K562 (cell line): ENCODE data around the gene PRDX3. TPM values are rescaled to one million over a fixed set of nuclear protein-coding genes. Genes with fewer than 3 reads are reported as not detected.

Experiments used
- C11orf30 ChIP-seq: fragments of 450-650 bp; IDR thresholded peaks from 2 replicates; pipeline ENCODE4 v1.6.1; 2016; ENCODE audit warnings: low read depth, mild to moderate bottlenecking
- CREM ChIP-seq: IDR thresholded peaks from 2 replicates; pipeline ENCODE4 v1.6.1; 2014; ENCODE audit warnings: antibody characterized with exemption, low read depth
- CTBP1 ChIP-seq: fragments of 450-650 bp; IDR thresholded peaks from 2 replicates; pipeline ENCODE4 v1.6.1; 2016; ENCODE audit warnings: borderline replicate concordance
- HNRNPUL1 ChIP-seq: fragments of 200-400 bp; formaldehyde crosslinking; IDR thresholded peaks from 2 replicates; pipeline ENCODE4 v1.6.1; 2017; ENCODE audit warnings: low read length
- NBN ChIP-seq: fragments of 450-650 bp; IDR thresholded peaks from 2 replicates; pipeline ENCODE4 v1.6.1; 2016; ENCODE audit warnings: low read depth, mild to moderate bottlenecking
- PHF8 ChIP-seq: fragments of 200-600 bp; sonication (generic); IDR thresholded peaks from 2 replicates; pipeline ENCODE4 v1.6.1; 2012; ENCODE audit warnings: mixed run types, mild to moderate bottlenecking, inconsistent platforms, low read length, moderate library complexity, borderline replicate concordance
- POLR2H ChIP-seq: IDR thresholded peaks from 2 replicates; pipeline ENCODE4 v1.6.1; 2016; ENCODE audit warnings: missing genetic modification characterization, low read depth, mild to moderate bottlenecking, control low read depth, missing compliant biosample characterization, moderate library complexity
- RFX1 ChIP-seq: fragments of 450-650 bp; IDR thresholded peaks from 2 replicates; pipeline ENCODE4 v1.6.1; 2016; ENCODE audit warnings: mild to moderate bottlenecking, moderate library complexity
- STAT6 ChIP-seq: sonication (generic); formaldehyde crosslinking; IDR thresholded peaks from 2 replicates; pipeline ENCODE4 v1.8.1; 2023; ENCODE audit warnings: mild to moderate bottlenecking, missing genetic modification reagents
- ZNF449 ChIP-seq: fragments of 250-450 bp; sonication (Bioruptor Pico); IDR thresholded peaks from 2 replicates; pipeline ENCODE4 v1.8.0; 2022; ENCODE audit warnings: moderate library complexity, mild to moderate bottlenecking, inconsistent platforms
- ZNF583 ChIP-seq: fragments of 250-450 bp; sonication (Bioruptor Pico); IDR thresholded peaks from 2 replicates; pipeline ENCODE4 v1.4.0; 2020
- polyA plus RNA-seq, 8 experiments: library from polyadenylated mRNA; depleted of rRNA in 4 of 8; stranded (reverse) in 5 of 8; unstranded in 3 of 8; fragments of >200 nt; fragmentation: Nextera tagmentation in 2 of 8; fragmentation: Illumina TruSeq in 1 of 8; extraction: Ambion mirVana in 2 of 8; extraction: Trizol in 1 of 8; gene quantifications; 2 replicates each; pipeline versions ENCODE4 v1.2.1 to v1.2.3, GENCODE V29; 2011 to 2014; ENCODE audit warnings: inconsistent platforms in 1 of 8, missing spikeins in 1 of 8
- total RNA-seq, 7 experiments: library from RNA; depleted of rRNA in 6 of 7; stranded (reverse); fragments of >200 nt in 6 of 7; fragmentation: Illumina TruSeq in 2 of 7; extraction: Trizol in 2 of 7; gene quantifications; 2 replicates each; pipeline versions ENCODE4 v1.2.1 to v1.2.3, GENCODE V29; 2011 to 2021; ENCODE audit warnings: low replicate concordance in 1 of 7
- TF ChIP-seq, protein P1 (sequence below): sonication (generic); formaldehyde crosslinking; IDR thresholded peaks from 2 replicates; pipeline ENCODE4 v1.5.0; 2020; ENCODE audit warnings: missing genetic modification reagents
- TF ChIP-seq, protein P2 (sequence below): fragments of 450-650 bp; IDR thresholded peaks from 2 replicates; pipeline ENCODE4 v1.6.1; 2017; ENCODE audit warnings: antibody characterized with exemption, mild to moderate bottlenecking
- TF ChIP-seq, protein P3 (sequence below): fragments of 250-450 bp; sonication (Bioruptor Pico); IDR thresholded peaks from 2 replicates; pipeline ENCODE4 v1.9.0; 2021; ENCODE audit warnings: mild to moderate bottlenecking, inconsistent platforms

The PRDX3 gene
- total and polyA plus RNA-seq, 9 of the 15 experiments (the other 6 are each of a cell fraction or from before 2014, with no cell fraction given) = 122 to 994 (median 173) TPM

GRCh38 chr10:119165171-119166117 is 13.2 kb downstream of the PRDX3 start, which contains the start of gene SFXN4 (continued):
- no peak for TF ChIP-seq ZNF449 (CRISPR knock-in tag)
- no peak for TF ChIP-seq RFX1
- TF ChIP-seq, protein P1, sequence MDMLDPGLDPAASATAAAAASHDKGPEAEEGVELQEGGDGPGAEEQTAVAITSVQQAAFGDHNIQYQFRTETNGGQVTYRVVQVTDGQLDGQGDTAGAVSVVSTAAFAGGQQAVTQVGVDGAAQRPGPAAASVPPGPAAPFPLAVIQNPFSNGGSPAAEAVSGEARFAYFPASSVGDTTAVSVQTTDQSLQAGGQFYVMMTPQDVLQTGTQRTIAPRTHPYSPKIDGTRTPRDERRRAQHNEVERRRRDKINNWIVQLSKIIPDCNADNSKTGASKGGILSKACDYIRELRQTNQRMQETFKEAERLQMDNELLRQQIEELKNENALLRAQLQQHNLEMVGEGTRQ (CRISPR knock-in tag) = peak; percentile 84
- TF ChIP-seq POLR2H (tag) = peak; percentile 44; the same call in 1 of the 2 replicates
- no peak for TF ChIP-seq ZNF583
- peak; percentile 48; the same call in 1 of the 2 replicates for TF ChIP-seq CREM
- TF ChIP-seq, protein P2, sequence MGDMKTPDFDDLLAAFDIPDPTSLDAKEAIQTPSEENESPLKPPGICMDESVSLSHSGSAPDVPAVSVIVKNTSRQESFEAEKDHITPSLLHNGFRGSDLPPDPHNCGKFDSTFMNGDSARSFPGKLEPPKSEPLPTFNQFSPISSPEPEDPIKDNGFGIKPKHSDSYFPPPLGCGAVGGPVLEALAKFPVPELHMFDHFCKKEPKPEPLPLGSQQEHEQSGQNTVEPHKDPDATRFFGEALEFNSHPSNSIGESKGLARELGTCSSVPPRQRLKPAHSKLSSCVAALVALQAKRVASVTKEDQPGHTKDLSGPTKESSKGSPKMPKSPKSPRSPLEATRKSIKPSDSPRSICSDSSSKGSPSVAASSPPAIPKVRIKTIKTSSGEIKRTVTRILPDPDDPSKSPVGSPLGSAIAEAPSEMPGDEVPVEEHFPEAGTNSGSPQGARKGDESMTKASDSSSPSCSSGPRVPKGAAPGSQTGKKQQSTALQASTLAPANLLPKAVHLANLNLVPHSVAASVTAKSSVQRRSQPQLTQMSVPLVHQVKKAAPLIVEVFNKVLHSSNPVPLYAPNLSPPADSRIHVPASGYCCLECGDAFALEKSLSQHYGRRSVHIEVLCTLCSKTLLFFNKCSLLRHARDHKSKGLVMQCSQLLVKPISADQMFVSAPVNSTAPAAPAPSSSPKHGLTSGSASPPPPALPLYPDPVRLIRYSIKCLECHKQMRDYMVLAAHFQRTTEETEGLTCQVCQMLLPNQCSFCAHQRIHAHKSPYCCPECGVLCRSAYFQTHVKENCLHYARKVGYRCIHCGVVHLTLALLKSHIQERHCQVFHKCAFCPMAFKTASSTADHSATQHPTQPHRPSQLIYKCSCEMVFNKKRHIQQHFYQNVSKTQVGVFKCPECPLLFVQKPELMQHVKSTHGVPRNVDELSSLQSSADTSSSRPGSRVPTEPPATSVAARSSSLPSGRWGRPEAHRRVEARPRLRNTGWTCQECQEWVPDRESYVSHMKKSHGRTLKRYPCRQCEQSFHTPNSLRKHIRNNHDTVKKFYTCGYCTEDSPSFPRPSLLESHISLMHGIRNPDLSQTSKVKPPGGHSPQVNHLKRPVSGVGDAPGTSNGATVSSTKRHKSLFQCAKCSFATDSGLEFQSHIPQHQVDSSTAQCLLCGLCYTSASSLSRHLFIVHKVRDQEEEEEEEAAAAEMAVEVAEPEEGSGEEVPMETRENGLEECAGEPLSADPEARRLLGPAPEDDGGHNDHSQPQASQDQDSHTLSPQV = 0 out of 2 replicates have a peak, but pooled peaks have one; percentile 36
- TF ChIP-seq NBN = no peak
- peak; percentile 50; the same call in 1 of the 2 replicates for TF ChIP-seq CTBP1
- peak; percentile 54; the same call in 1 of the 2 replicates for TF ChIP-seq STAT6 (CRISPR knock-in tag)
- TF ChIP-seq C11orf30 = no peak
- TF ChIP-seq PHF8 = peak; percentile 86; the same call in 1 of the 2 replicates
- TF ChIP-seq HNRNPUL1 = no peak
- TF ChIP-seq, protein P3, sequence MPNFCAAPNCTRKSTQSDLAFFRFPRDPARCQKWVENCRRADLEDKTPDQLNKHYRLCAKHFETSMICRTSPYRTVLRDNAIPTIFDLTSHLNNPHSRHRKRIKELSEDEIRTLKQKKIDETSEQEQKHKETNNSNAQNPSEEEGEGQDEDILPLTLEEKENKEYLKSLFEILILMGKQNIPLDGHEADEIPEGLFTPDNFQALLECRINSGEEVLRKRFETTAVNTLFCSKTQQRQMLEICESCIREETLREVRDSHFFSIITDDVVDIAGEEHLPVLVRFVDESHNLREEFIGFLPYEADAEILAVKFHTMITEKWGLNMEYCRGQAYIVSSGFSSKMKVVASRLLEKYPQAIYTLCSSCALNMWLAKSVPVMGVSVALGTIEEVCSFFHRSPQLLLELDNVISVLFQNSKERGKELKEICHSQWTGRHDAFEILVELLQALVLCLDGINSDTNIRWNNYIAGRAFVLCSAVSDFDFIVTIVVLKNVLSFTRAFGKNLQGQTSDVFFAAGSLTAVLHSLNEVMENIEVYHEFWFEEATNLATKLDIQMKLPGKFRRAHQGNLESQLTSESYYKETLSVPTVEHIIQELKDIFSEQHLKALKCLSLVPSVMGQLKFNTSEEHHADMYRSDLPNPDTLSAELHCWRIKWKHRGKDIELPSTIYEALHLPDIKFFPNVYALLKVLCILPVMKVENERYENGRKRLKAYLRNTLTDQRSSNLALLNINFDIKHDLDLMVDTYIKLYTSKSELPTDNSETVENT (CRISPR knock-in tag) = 0 out of 2 replicates have a peak, but pooled peaks have one; percentile 1
